Lung (tissue), 12 donors: Measurements from ENCODE around the gene DNAJC5G. TPM values are rescaled to one million over a fixed set of nuclear protein-coding genes. Genes with fewer than 3 reads are reported as not detected.

Source experiments
- ATAC-seq: fragments of 200-7000 bp; cut with Tn5 transposase; one replicate; pipeline ENCODE4 v1.9.1; 2020; ENCODE audit warnings: moderate number of reproducible peaks; ENCODE audit not compliant: insufficient read depth, low FRiP score
- DNase-seq, 3 donors: peaks; one replicate each; pipeline ENCODE4 v3.0.0-alpha.2; 2013 to 2017
- H3K27ac ChIP-seq, 2 donors: one replicate each; pipeline ENCODE4 v1.5.1; 2013; ENCODE audit warnings: mild to moderate bottlenecking in 2 of 2, moderate library complexity in 2 of 2, control low read depth in 1 of 2, inconsistent platforms in 1 of 2, low read depth in 1 of 2, low read length in 1 of 2
- H3K27me3 ChIP-seq, 3 donors: one replicate each; pipeline ENCODE4 v1.5.1; 2013; ENCODE audit warnings: low read length in 2 of 3; ENCODE audit not compliant: control insufficient read depth in 3 of 3, insufficient read depth in 3 of 3
- H3K36me3 ChIP-seq, 4 donors: one replicate each; pipeline ENCODE4 v1.5.1; 2013; ENCODE audit warnings: low read length in 4 of 4, mild to moderate bottlenecking in 1 of 4, moderate library complexity in 1 of 4; ENCODE audit not compliant: control insufficient read depth in 4 of 4, insufficient read depth in 4 of 4
- H3K4me1 ChIP-seq, 5 donors: one replicate each; pipeline ENCODE4 v1.5.1; 2013; ENCODE audit warnings: low read length in 5 of 5, mild to moderate bottlenecking in 2 of 5, moderate library complexity in 1 of 5; ENCODE audit not compliant: control insufficient read depth in 5 of 5, insufficient read depth in 5 of 5
- H3K4me3 ChIP-seq: one replicate; pipeline ENCODE4 v1.5.1; 2013; ENCODE audit warnings: mild to moderate bottlenecking, control low read depth, moderate library complexity
- H3K9ac ChIP-seq, 2 donors: one replicate each; pipeline ENCODE4 v1.5.1; 2013; ENCODE audit warnings: low read length in 2 of 2, control low read depth in 1 of 2; ENCODE audit not compliant: insufficient read depth in 1 of 2
- H3K9me3 ChIP-seq, 4 donors: one replicate each; pipeline ENCODE4 v1.5.1; 2013; ENCODE audit warnings: low read length in 3 of 4, mild to moderate bottlenecking in 1 of 4, moderate library complexity in 1 of 4; ENCODE audit not compliant: control insufficient read depth in 4 of 4, insufficient read depth in 3 of 4
- CTCF ChIP-seq: IDR thresholded peaks from 2 replicates; pipeline ENCODE4 v1.5.1; 2012; ENCODE audit warnings: mild to moderate bottlenecking; ENCODE audit errors: control extremely low read depth, extremely low read depth
- WGBS, 2 donors: extraction: QIAGEN DNeasy Blood & Tissue Kit; methylation state at CpG; one replicate each; pipeline ENCODE4 v1.1.7; 2013; 5-methylcytosine and 5-hydroxymethylcytosine counted together
- polyA plus RNA-seq, 2 donors: library from polyadenylated mRNA; stranded (reverse); fragments of 200-250 nt; gene quantifications; one replicate each; pipeline ENCODE4 v1.2.1, GENCODE V29; 2013
- total RNA-seq, 2 donors: library from RNA; depleted of rRNA in 1 of 2; stranded (reverse); fragments of >200 nt in 1 of 2; gene quantifications; one replicate each; pipeline ENCODE4 v1.2.1, GENCODE V29; 2014 to 2021
- donor health status: control.
- donor health status: control.
- donor health status: Bipolar disorder and iron deficiency.
- donor health status: healthy.
- donor health status: DM: yes; HTN: yes; CAD: no.

The DNAJC5G gene
- total and polyA plus RNA-seq, 4 donors: not detected

GRCh38 chr2:27258051-27258450 is 17.2 kb upstream of the DNAJC5G start:
- H3K27me3 ChIP-seq: peaks cover 0 to 56% (median 25%) of the 10 kb centered on the region in 3 donors
- H3K9me3 ChIP-seq: no peaks in the 10 kb centered on the region
- DNase-seq (no peak), ATAC-seq (no peak)
- no peak overlapping the region for H3K9ac ChIP-seq
- no peak overlapping the region for H3K4me3 ChIP-seq
- H3K36me3 ChIP-seq: no peaks in the 10 kb centered on the region
- H3K27ac ChIP-seq: no peak overlapping the region
- peaks cover 0 to 7% (median under 1%) of the 10 kb centered on the region in 5 donors for H3K4me1 ChIP-seq
- WGBS, 2 donors: 86 to 97% methylated on average over 8 of the region's 8 CpGs
- no peak for TF ChIP-seq CTCF

- 52 to 53% methylated on average over 11 of the region's 11 CpGs for WGBS, 2 donors
Observed at GRCh38 chr2:27261241-27261925, 13.8 kb upstream of the DNAJC5G start.

GRCh38 chr2:27261926-27262298 is 13.3 kb upstream of the DNAJC5G start:
- Histone ChIP-seq H3K27ac (no peak overlapping the region), H3K9ac (no peak overlapping the region), H3K9me3 (peaks cover 0 to 2% (median 0%) of the 10 kb centered on the region in 4 donors), H3K4me3 (no peak overlapping the region), H3K36me3 (no peaks in the 10 kb centered on the region), H3K4me1 (peaks cover 0 to 19% (median 4%) of the 10 kb centered on the region in 5 donors), H3K27me3 (peaks cover 0 to 69% (median 54%) of the 10 kb centered on the region in 3 donors)
- TF ChIP-seq CTCF: no peak
- ATAC-seq (no peak), DNase-seq (no peak)
- 2 to 3% methylated on average over 11 to 40 of the region's 40 CpGs for WGBS, 2 donors

More at GRCh38 chr2:27261241-27261925, 13.8 kb upstream of the DNAJC5G start:
- no peak overlapping the region for H3K27ac ChIP-seq
- no peak overlapping the region for H3K9ac ChIP-seq
- H3K4me3 ChIP-seq: no peak overlapping the region
- H3K4me1 ChIP-seq: peaks cover 0 to 19% (median 4%) of the 10 kb centered on the region in 5 donors
- no peak for ATAC-seq
- peaks cover 0 to 70% (median 53%) of the 10 kb centered on the region in 3 donors for H3K27me3 ChIP-seq
- peaks cover 0 to 2% (median 0%) of the 10 kb centered on the region in 4 donors for H3K9me3 ChIP-seq
- DNase-seq: no peak
- no peaks in the 10 kb centered on the region for H3K36me3 ChIP-seq
- no peak for TF ChIP-seq CTCF
